CD4-positive, CD25-positive, alpha-beta regulatory T cell (primary cell): ENCODE data around the gene FYCO1. TPM values are rescaled to one million over a fixed set of nuclear protein-coding genes. Genes with fewer than 3 reads are reported as not detected.

ENCODE experiments used
- ATAC-seq, 2 donors: fragments of 150-1000 bp; cut with Tn5 transposase; one replicate each; pipeline ENCODE4 v1.10.0; 2021; ENCODE audit warnings: low read depth in 2 of 2, moderate number of reproducible peaks in 2 of 2, moderate library complexity in 1 of 2
- DNase-seq, 3 donors: peaks; one replicate each; pipeline versions ENCODE4 v3.0.0 to v3.0.0-alpha.2; 2012 to 2022; ENCODE audit warnings: mixed read lengths in 1 of 3
- H3K27ac ChIP-seq: one replicate; pipeline ENCODE4 v1.7.0; 2013; ENCODE audit warnings: mild to moderate bottlenecking, low read length; ENCODE audit not compliant: insufficient read depth, poor library complexity, severe bottlenecking
- H3K27me3 ChIP-seq: one replicate; pipeline ENCODE4 v1.7.0; 2013; ENCODE audit warnings: low read length; ENCODE audit not compliant: control insufficient read depth, insufficient read depth
- H3K36me3 ChIP-seq: one replicate; pipeline ENCODE4 v1.7.0; 2013; ENCODE audit warnings: mild to moderate bottlenecking, low read length, moderate library complexity; ENCODE audit not compliant: control insufficient read depth, insufficient read depth
- H3K4me1 ChIP-seq: 2 replicates; pipeline ENCODE4 v1.7.0; 2013; ENCODE audit warnings: mild to moderate bottlenecking, low read length; ENCODE audit not compliant: insufficient read depth, control insufficient read depth, poor library complexity, severe bottlenecking
- H3K4me3 ChIP-seq: one replicate; pipeline ENCODE4 v1.7.0; 2013; ENCODE audit warnings: low read depth, mild to moderate bottlenecking, low read length, moderate library complexity
- H3K9me3 ChIP-seq, 2 experiments: 1 replicate in 1 of 2; 2 replicates in 1 of 2; pipeline ENCODE4 v1.7.0; 2013; ENCODE audit warnings: low read length in 2 of 2, mild to moderate bottlenecking in 1 of 2, moderate library complexity in 1 of 2; ENCODE audit not compliant: control insufficient read depth in 2 of 2
- H3K27ac Mint-ChIP-seq, 3 donors: one replicate each; pipeline ENCODE4 v1.8.0; 2020 to 2022; ENCODE audit warnings: mild to moderate bottlenecking in 3 of 3, mixed read lengths in 3 of 3, moderate library complexity in 2 of 3
- H3K27me3 Mint-ChIP-seq: one replicate; pipeline ENCODE4 v1.8.0; 2022; ENCODE audit warnings: mild to moderate bottlenecking, mixed read lengths
- H3K36me3 Mint-ChIP-seq: one replicate; pipeline ENCODE4 v1.8.0; 2020; ENCODE audit warnings: mixed read lengths
- H3K4me1 Mint-ChIP-seq, 4 donors: one replicate each; pipeline ENCODE4 v1.8.0; 2020 to 2022; ENCODE audit warnings: mixed read lengths in 4 of 4, mild to moderate bottlenecking in 1 of 4
- H3K4me3 Mint-ChIP-seq, 4 donors: one replicate each; pipeline ENCODE4 v1.8.0; 2020 to 2022; ENCODE audit warnings: mild to moderate bottlenecking in 4 of 4, mixed read lengths in 4 of 4, moderate library complexity in 3 of 4
- H3K9me3 Mint-ChIP-seq, 7 donors: one replicate each; pipeline ENCODE4 v1.8.0; 2020 to 2022; ENCODE audit warnings: mixed read lengths in 7 of 7, mild to moderate bottlenecking in 3 of 7, moderate library complexity in 2 of 7
- polyA plus RNA-seq, 4 donors: library from polyadenylated mRNA; unstranded; fragments of 300-500 nt; fragmentation: Illumina TruSeq; gene quantifications; one replicate each; pipeline ENCODE4 v1.2.3, GENCODE V29; 2021
- total RNA-seq: library from RNA; stranded (reverse); gene quantifications from one replicate; pipeline ENCODE4 v1.2.3, GENCODE V29; 2022

The FYCO1 gene
- total and polyA plus RNA-seq, 5 donors from 2014 or later, result 2.1 to 42.5 (median 2.6) TPM

GRCh38 chr3:45872569-45872968 is 123.1 kb downstream of the FYCO1 start:
- Histone ChIP-seq H3K9me3 (no peaks in the 10 kb centered on the region), H3K4me3 (no peak overlapping the region), H3K27ac (no peak overlapping the region), H3K27me3 (peaks cover 7% of the 10 kb centered on the region), H3K36me3 (no peaks in the 10 kb centered on the region), H3K4me1 (peaks cover 27% of the 10 kb centered on the region)
- peaks cover 0 to 6% (median 2%) of the 10 kb centered on the region in 7 donors for H3K9me3 Mint-ChIP-seq
- no peak overlapping the region for H3K27ac Mint-ChIP-seq
- DNase-seq (no peak), ATAC-seq (no peak)
- H3K4me1 Mint-ChIP-seq, result peaks cover 22 to 54% (median 31%) of the 10 kb centered on the region in 4 donors
- H3K36me3 Mint-ChIP-seq, result peaks cover 4% of the 10 kb centered on the region
- H3K27me3 Mint-ChIP-seq, result peaks cover 44% of the 10 kb centered on the region
- H3K4me3 Mint-ChIP-seq, result no peak overlapping the region

GRCh38 chr3:45871780-45872179 is 123.8 kb downstream of the FYCO1 start:
- Mint-ChIP-seq H3K27ac (no peak overlapping the region), H3K36me3 (peaks cover 4% of the 10 kb centered on the region), H3K27me3 (peaks cover 49% of the 10 kb centered on the region), H3K9me3 (peaks cover 0 to 6% (median 2%) of the 10 kb centered on the region in 7 donors), H3K4me3 (no peak overlapping the region), H3K4me1 (peaks cover 24 to 60% (median 31%) of the 10 kb centered on the region in 4 donors)
- DNase-seq, result no peak
- H3K27ac ChIP-seq, result no peak overlapping the region
- peaks cover 27% of the 10 kb centered on the region for H3K4me1 ChIP-seq
- no peak overlapping the region for H3K4me3 ChIP-seq
- H3K9me3 ChIP-seq, result no peaks in the 10 kb centered on the region
- no peaks in the 10 kb centered on the region for H3K36me3 ChIP-seq
- no peak for ATAC-seq
- peaks cover 7% of the 10 kb centered on the region for H3K27me3 ChIP-seq

- Mint-ChIP-seq H3K27ac (peak overlapping the region; percentile 15 to 67 (median 44)), H3K27me3 (peaks cover 54% of the 10 kb centered on the region), H3K4me3 (peak overlapping the region in 3 of 4 donors; percentile 15 to 46 (median 23)), H3K4me1 (peaks cover 21 to 60% (median 31%) of the 10 kb centered on the region in 4 donors), H3K36me3 (peaks cover 4% of the 10 kb centered on the region), H3K9me3 (peaks cover 0 to 6% (median 2%) of the 10 kb centered on the region in 7 donors)
- H3K4me1 ChIP-seq, result peaks cover 27% of the 10 kb centered on the region
- ATAC-seq (peak; percentile 91 to 94), DNase-seq (peak; percentile 51 to 86 (median 83))
- H3K36me3 ChIP-seq, result no peaks in the 10 kb centered on the region
- H3K27me3 ChIP-seq, result peaks cover 14% of the 10 kb centered on the region
- peak overlapping the region; percentile 38 for H3K4me3 ChIP-seq
- H3K9me3 ChIP-seq, result no peaks in the 10 kb centered on the region
- no peak overlapping the region for H3K27ac ChIP-seq
These were observed 125.5 kb downstream of the FYCO1 start for GRCh38 chr3:45870099-45870498.

- Mint-ChIP-seq H3K9me3 (peaks cover 0 to 6% (median 2%) of the 10 kb centered on the region in 7 donors), H3K27ac (peak overlapping the region in 2 of 3 donors; percentile 15 to 67), H3K4me3 (peak overlapping the region in 3 of 4 donors; percentile 23 to 46 (median 33)), H3K27me3 (peaks cover 53% of the 10 kb centered on the region), H3K36me3 (peaks cover 4% of the 10 kb centered on the region), H3K4me1 (peaks cover 18 to 58% (median 31%) of the 10 kb centered on the region in 4 donors)
- Histone ChIP-seq H3K27me3 (peaks cover 12% of the 10 kb centered on the region), H3K4me3 (peak overlapping the region; percentile 28), H3K36me3 (no peaks in the 10 kb centered on the region), H3K9me3 (no peaks in the 10 kb centered on the region), H3K4me1 (peaks cover 27% of the 10 kb centered on the region), H3K27ac (no peak overlapping the region)
- no peak for ATAC-seq
- no peak for DNase-seq
These were observed 126.0 kb downstream of the FYCO1 start for GRCh38 chr3:45869638-45870037.

GRCh38 chr3:45868650-45869049 is 127.0 kb downstream of the FYCO1 start:
- H3K36me3 ChIP-seq, result no peaks in the 10 kb centered on the region
- H3K27ac Mint-ChIP-seq, result peak overlapping the region in 2 of 3 donors; percentile 6 to 62
- H3K4me3 ChIP-seq, result no peak overlapping the region
- peaks cover 2% of the 10 kb centered on the region for H3K36me3 Mint-ChIP-seq
- H3K4me1 Mint-ChIP-seq, result peaks cover 13 to 51% (median 31%) of the 10 kb centered on the region in 4 donors
- ATAC-seq (no peak), DNase-seq (no peak)
- H3K27me3 ChIP-seq, result peaks cover 13% of the 10 kb centered on the region
- peaks cover 27% of the 10 kb centered on the region for H3K4me1 ChIP-seq
- H3K27me3 Mint-ChIP-seq, result peaks cover 47% of the 10 kb centered on the region
- peaks cover 0 to 3% (median 1%) of the 10 kb centered on the region in 7 donors for H3K9me3 Mint-ChIP-seq
- H3K27ac ChIP-seq, result no peak overlapping the region
- peaks cover under 1 to 4% of the 10 kb centered on the region in 2 experiments for H3K9me3 ChIP-seq
- no peak overlapping the region for H3K4me3 Mint-ChIP-seq

- no peak overlapping the region for H3K4me3 Mint-ChIP-seq
- peaks cover 14% of the 10 kb centered on the region for H3K27me3 ChIP-seq
- no peak overlapping the region for H3K27ac ChIP-seq
- peaks cover 11 to 51% (median 31%) of the 10 kb centered on the region in 4 donors for H3K4me1 Mint-ChIP-seq
- H3K9me3 ChIP-seq, result peaks cover 5 to 8% of the 10 kb centered on the region in 2 experiments
- peaks cover 0 to 6% (median 5%) of the 10 kb centered on the region in 7 donors for H3K9me3 Mint-ChIP-seq
- H3K4me3 ChIP-seq, result no peak overlapping the region
- peaks cover 49% of the 10 kb centered on the region for H3K27me3 Mint-ChIP-seq
- H3K36me3 Mint-ChIP-seq, result no peaks in the 10 kb centered on the region
- DNase-seq (no peak), ATAC-seq (no peak)
- H3K4me1 ChIP-seq, result peaks cover 27% of the 10 kb centered on the region
- H3K36me3 ChIP-seq, result no peaks in the 10 kb centered on the region
- H3K27ac Mint-ChIP-seq, result no peak overlapping the region
These were observed 127.4 kb downstream of the FYCO1 start for GRCh38 chr3:45868213-45868612.

Other genes starting within 250 kb of the FYCO1 start
- not detected for gene SLC6A20, start 199.3 kb downstream of the FYCO1 start, total RNA-seq
- under 1 TPM in 1 of 4 donors, not detected in 3; 0.54 TPM for gene SLC6A20, start 199.3 kb downstream of the FYCO1 start, polyA plus RNA-seq
- 7.6 TPM for gene LZTFL1, start 153.7 kb downstream of the FYCO1 start, total RNA-seq
- 10 to 100 TPM in 3 of 4 donors, 1 to 10 TPM in 1; 6.4 to 14.6 (median 11.3) TPM for gene LZTFL1, start 153.7 kb downstream of the FYCO1 start, polyA plus RNA-seq
- not detected for gene CCR9, start 109.3 kb downstream of the FYCO1 start, total RNA-seq
- gene CCR9, start 109.3 kb downstream of the FYCO1 start, polyA plus RNA-seq, result 10 to 100 TPM in 3 of 4 donors, 1 to 10 TPM in 1; 5.6 to 16.7 (median 11.3) TPM
- 23.7 TPM for gene CXCR6, start 52.4 kb downstream of the FYCO1 start, total RNA-seq
- 10 to 100 TPM; 23.7 to 40.3 (median 30.0) TPM for gene CXCR6, start 52.4 kb downstream of the FYCO1 start, polyA plus RNA-seq
- gene XCR1, start 31.7 kb upstream of the FYCO1 start, total RNA-seq, result not detected
- gene XCR1, start 31.7 kb upstream of the FYCO1 start, polyA plus RNA-seq, result not detected
- gene CCR1, start 212.5 kb upstream of the FYCO1 start, total RNA-seq, result 0.17 TPM
- 1 to 10 TPM in 1 of 4 donors, under 1 TPM in 2, not detected in 1; 0.11 to 1.0 (median 0.33) TPM for gene CCR1, start 212.5 kb upstream of the FYCO1 start, polyA plus RNA-seq
- 6.0 TPM for gene CCR3, start 246.6 kb upstream of the FYCO1 start, total RNA-seq
- 10 to 100 TPM; 14.4 to 43.9 (median 17.0) TPM for gene CCR3, start 246.6 kb upstream of the FYCO1 start, polyA plus RNA-seq